Measurements from ENCODE around the gene ANKS6.
"Not testable (repeated sequence)": the region's sequence is repeated elsewhere in the genome, so short reads cannot be mapped to it uniquely, and the experiment has no call there.

Gene ANKS6

GRCh38 chr9:98698856-98699255 lies 97.5 kb downstream of the ANKS6 start:
- DNase-seq: no peak

GRCh38 chr9:98694943-98695342 lies 101.4 kb downstream of the ANKS6 start:
- DNase-seq: no peak

GRCh38 chr9:98692392-98692791 lies 104.0 kb downstream of the ANKS6 start:
- no peak for DNase-seq

- no peak for DNase-seq
These were observed 104.5 kb downstream of the ANKS6 start for GRCh38 chr9:98691890-98692289.

- no peak for DNase-seq
These were observed 105.7 kb downstream of the ANKS6 start for GRCh38 chr9:98690686-98691085.

GRCh38 chr9:98688710-98689495 lies 107.5 kb downstream of the ANKS6 start:
- no peak for DNase-seq

GRCh38 chr9:98687911-98688310 lies 108.4 kb downstream of the ANKS6 start:
- no peak for DNase-seq

GRCh38 chr9:98686961-98687855 lies 109.1 kb downstream of the ANKS6 start:
- no peak for DNase-seq

- not testable (repeated sequence) for DNase-seq
These were observed 111.5 kb downstream of the ANKS6 start for GRCh38 chr9:98684816-98685215.

Data from Kasumi-1 (cell line).